K562 (cell line): ENCODE data around the gene NUDT5.

ENCODE experiments used
- CBX3 ChIP-seq, 2 experiments: IDR thresholded peaks; 1 replicate in 1 of 2; 2 replicates in 1 of 2; pipeline ENCODE4 v1.6.1; 2012; ENCODE audit warnings: inconsistent platforms in 2 of 2, low read length in 2 of 2, borderline replicate concordance in 1 of 2, control low read depth in 1 of 2
- CCAR2 ChIP-seq: fragments of 200-400 bp; formaldehyde crosslinking; IDR thresholded peaks from 2 replicates; pipeline ENCODE4 v1.6.1; 2017; ENCODE audit warnings: mild to moderate bottlenecking, low read depth, low read length
- DPF2 ChIP-seq: fragments of 450-650 bp; IDR thresholded peaks from 2 replicates; pipeline ENCODE4 v1.6.1; 2016
- EZH2 ChIP-seq: IDR thresholded peaks from 2 replicates; pipeline ENCODE4 v1.6.1; 2012; ENCODE audit warnings: low read depth, mild to moderate bottlenecking, inconsistent platforms, low read length, borderline replicate concordance
- FOXP1 ChIP-seq: sonication (generic); formaldehyde crosslinking; IDR thresholded peaks from 2 replicates; pipeline ENCODE4 v1.8.0; 2022; ENCODE audit warnings: mild to moderate bottlenecking, missing genetic modification reagents
- JUN ChIP-seq, 2 experiments: sonication (generic) in 1 of 2; formaldehyde crosslinking in 1 of 2; IDR thresholded peaks; 2 replicates each; pipeline versions ENCODE4 v1.6.1 to v1.8.0; 2012 to 2022; ENCODE audit warnings: borderline replicate concordance in 2 of 2, mild to moderate bottlenecking in 2 of 2, improper control_type of control experiment in 1 of 2, low read depth in 1 of 2, low read length in 1 of 2, missing genetic modification reagents in 1 of 2
- NONO ChIP-seq, 2 experiments: fragments of 200-400 bp in 1 of 2; fragments of 450-650 bp in 1 of 2; formaldehyde crosslinking in 1 of 2; IDR thresholded peaks; 2 replicates each; pipeline ENCODE4 v1.6.1; 2017; ENCODE audit warnings: low read depth in 2 of 2, mild to moderate bottlenecking in 2 of 2, moderate library complexity in 2 of 2, low read length in 1 of 2
- PRDM10 ChIP-seq: fragments of 450-650 bp; IDR thresholded peaks from 2 replicates; pipeline ENCODE4 v1.6.1; 2018; ENCODE audit not compliant: partially characterized antibody
- SMARCB1 ChIP-seq: IDR thresholded peaks from 2 replicates; pipeline ENCODE4 v1.6.1; 2011; ENCODE audit warnings: improper control_type of control experiment, low read depth; ENCODE audit not compliant: insufficient read length
- TF ChIP-seq, protein P1 (sequence below), 3 experiments: IDR thresholded peaks in 2 of 3; conservative IDR thresholded peaks in 1 of 3; 2 replicates each; pipeline ENCODE4 v1.5.1; 2011 to 2012; ENCODE audit warnings: low read length in 3 of 3, mild to moderate bottlenecking in 3 of 3, control low read depth in 2 of 3, improper control_type of control experiment in 1 of 3, inconsistent platforms in 1 of 3, low read depth in 1 of 3, mixed read lengths in 1 of 3, moderate library complexity in 1 of 3; ENCODE audit not compliant: insufficient read depth in 2 of 3

GRCh38 chr10:12181065-12181775 lies 14.5 kb downstream of the NUDT5 start:
- TF ChIP-seq NONO (IDR thresholded peaks at IDR 0.05; ENCODE audit: low read depth in 2 of 2, low read length in 1 of 2) (no peak), CBX3 (IDR thresholded peaks at IDR 0.05; ENCODE audit: borderline replicate concordance in 1 of 2, low read length in 2 of 2) (no peak), SMARCB1 (no peak), CCAR2 (no peak), DPF2 (no peak), JUN (IDR thresholded peaks at IDR 0.05; ENCODE audit: borderline replicate concordance, low read depth, low read length) (no peak), JUN (CRISPR knock-in tag; IDR thresholded peaks at IDR 0.05; ENCODE audit: borderline replicate concordance) (no peak), FOXP1 (CRISPR knock-in tag) (no peak), PRDM10 (no peak), EZH2 (no peak)
- TF ChIP-seq, protein P1, sequence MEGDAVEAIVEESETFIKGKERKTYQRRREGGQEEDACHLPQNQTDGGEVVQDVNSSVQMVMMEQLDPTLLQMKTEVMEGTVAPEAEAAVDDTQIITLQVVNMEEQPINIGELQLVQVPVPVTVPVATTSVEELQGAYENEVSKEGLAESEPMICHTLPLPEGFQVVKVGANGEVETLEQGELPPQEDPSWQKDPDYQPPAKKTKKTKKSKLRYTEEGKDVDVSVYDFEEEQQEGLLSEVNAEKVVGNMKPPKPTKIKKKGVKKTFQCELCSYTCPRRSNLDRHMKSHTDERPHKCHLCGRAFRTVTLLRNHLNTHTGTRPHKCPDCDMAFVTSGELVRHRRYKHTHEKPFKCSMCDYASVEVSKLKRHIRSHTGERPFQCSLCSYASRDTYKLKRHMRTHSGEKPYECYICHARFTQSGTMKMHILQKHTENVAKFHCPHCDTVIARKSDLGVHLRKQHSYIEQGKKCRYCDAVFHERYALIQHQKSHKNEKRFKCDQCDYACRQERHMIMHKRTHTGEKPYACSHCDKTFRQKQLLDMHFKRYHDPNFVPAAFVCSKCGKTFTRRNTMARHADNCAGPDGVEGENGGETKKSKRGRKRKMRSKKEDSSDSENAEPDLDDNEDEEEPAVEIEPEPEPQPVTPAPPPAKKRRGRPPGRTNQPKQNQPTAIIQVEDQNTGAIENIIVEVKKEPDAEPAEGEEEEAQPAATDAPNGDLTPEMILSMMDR (IDR thresholded peaks at IDR 0.05 in 2 of 3, conservative IDR thresholded peaks at IDR 0.05 in 1 of 3; ENCODE audit: insufficient read depth in 2 of 3, low read depth in 1 of 3, low read length in 3 of 3) = no peak
